Panc1 (cell line): Measurements from ENCODE around the gene IRF6. TPM values are rescaled to one million over a fixed set of nuclear protein-coding genes. Genes with fewer than 3 reads are reported as not detected.

ENCODE experiments used
- ATAC-seq: fragments of 200-7000 bp; cut with Tn5 transposase; 2 replicates; pipeline ENCODE4 v1.9.1; 2020; ENCODE audit warnings: mild to moderate bottlenecking, moderate library complexity
- BruUV-seq: library from RNA; stranded (reverse); fragments of 400-500 nt; replicated peaks from 2 replicates; lab custom pipeline; 2021; lab: Mats Ljungman, UMichigan
- CTCF ChIA-PET: fragments of 300-600 bp; sonication (Branson Sonifier 250); formaldehyde crosslinking; loops from one replicate; lab custom pipeline; 2022; ENCODE audit warnings: antibody characterized with exemption; lab: Charles Lee
- POLR2A ChIA-PET: fragments of 300-600 bp; sonication (Branson Sonifier 250); formaldehyde crosslinking; loops from one replicate; lab custom pipeline; 2022; ENCODE audit warnings: antibody characterized with exemption; lab: Charles Lee
- DNase-seq: peaks from one replicate; pipeline ENCODE4 v3.0.0-alpha.2; 2010; ENCODE audit warnings: low read depth, low spot score
- H3K27ac ChIP-seq: 2 replicates; pipeline ENCODE4 v1.5.1; 2011; ENCODE audit warnings: mild to moderate bottlenecking, low read length, inconsistent platforms
- H3K27me3 ChIP-seq: fragments of 200-500 bp; sonication (Bioruptor generic); 2 replicates; pipeline ENCODE4 v1.6.0; 2014; ENCODE audit warnings: low read length, inconsistent platforms; ENCODE audit not compliant: control insufficient read depth, insufficient read depth
- H3K36me3 ChIP-seq: fragments of 200-500 bp; sonication (Bioruptor generic); 2 replicates; pipeline ENCODE4 v1.5.1; 2014; ENCODE audit warnings: inconsistent platforms, mild to moderate bottlenecking, low read length, moderate library complexity; ENCODE audit not compliant: control insufficient read depth, insufficient read depth
- H3K4me1 ChIP-seq: 2 replicates; pipeline ENCODE4 v1.5.1; 2011; ENCODE audit warnings: inconsistent platforms, mild to moderate bottlenecking, low read length, moderate library complexity; ENCODE audit not compliant: control insufficient read depth, insufficient read depth
- H3K4me3 ChIP-seq, 2 experiments: 2 replicates each; pipeline ENCODE4 v1.5.1; 2011 to 2012; ENCODE audit warnings: low read depth in 2 of 2, low read length in 2 of 2, mild to moderate bottlenecking in 2 of 2, inconsistent platforms in 1 of 2, moderate library complexity in 1 of 2
- H3K9me3 ChIP-seq: fragments of 200-500 bp; sonication (Bioruptor generic); 2 replicates; pipeline ENCODE4 v1.5.1; 2014; ENCODE audit warnings: low read depth, mild to moderate bottlenecking, inconsistent platforms, low read length, moderate library complexity; ENCODE audit not compliant: control insufficient read depth, insufficient read depth
- CTCF ChIP-seq: fragments of 450-650 bp; IDR thresholded peaks from 2 replicates; pipeline ENCODE4 v1.5.1; 2017; ENCODE audit warnings: mild to moderate bottlenecking
- POLR2AphosphoS5 ChIP-seq: IDR thresholded peaks from 2 replicates; pipeline ENCODE4 v1.6.1; 2012; ENCODE audit warnings: mild to moderate bottlenecking, low read depth, low read length, moderate library complexity
- REST ChIP-seq, 2 experiments: IDR thresholded peaks; 2 replicates each; pipeline ENCODE4 v1.6.1; 2011 to 2012; ENCODE audit warnings: low read depth in 2 of 2, control low read depth in 1 of 2, low read length in 1 of 2, mild to moderate bottlenecking in 1 of 2, moderate library complexity in 1 of 2; ENCODE audit not compliant: insufficient read depth in 1 of 2
- SIN3A ChIP-seq: IDR thresholded peaks from 2 replicates; pipeline ENCODE4 v1.6.1; 2012; ENCODE audit warnings: low read depth, mild to moderate bottlenecking, low read length, moderate library complexity, borderline replicate concordance; ENCODE audit not compliant: insufficient read depth
- TCF7L2 ChIP-seq: IDR thresholded peaks from 2 replicates; pipeline ENCODE4 v1.6.1; 2011; ENCODE audit warnings: mild to moderate bottlenecking, low read depth, low read length, inconsistent platforms
- in situ Hi-C: cut with HindIII; loops from 2 replicates; pipeline ENCODE4 v1.10.0; 2016; ENCODE audit warnings: low sequenced_read_pairs, low pct_unique_long_range_greater_than_20kb
- intact Hi-C: fragments of 100-400 bp; cut with micrococcal nuclease; formaldehyde crosslinking; loops from one replicate; pipeline ENCODE4 v1.10.0; 2022; ENCODE audit not compliant: unreplicated experiment
- total RNA-seq: library from RNA; stranded (reverse); gene quantifications from one replicate; pipeline ENCODE4 v1.2.1, GENCODE V29; 2021; ENCODE audit not compliant: unreplicated experiment

Gene IRF6
- total RNA-seq, 1 experiment from 2014 or later: 0.64 TPM

- BruUV-seq: no TSS peak
- H3K9me3 ChIP-seq: no peaks in the 10 kb centered on the region
- intact Hi-C loops (no loop called here), in situ Hi-C loops (no loop called here)
- H3K27me3 ChIP-seq: no peaks in the 10 kb centered on the region; the same call in none of the 2 replicates
- CTCF ChIA-PET: no interaction called here
- no peak for ATAC-seq
- no peaks in the 10 kb centered on the region; the same call in 1 of the 2 replicates for H3K4me1 ChIP-seq
- H3K27ac ChIP-seq: no peak overlapping the region
- H3K4me3 ChIP-seq: no peak overlapping the region
- TF ChIP-seq TCF7L2 (no peak), CTCF (no peak), REST (IDR thresholded peaks at IDR 0.05; ENCODE audit: insufficient read depth in 1 of 2, low read depth in 2 of 2, low read length in 1 of 2) (no peak), SIN3A (no peak), POLR2AphosphoS5 (no peak)
- no peak for DNase-seq
- no peaks in the 10 kb centered on the region for H3K36me3 ChIP-seq
- POLR2A ChIA-PET: no interaction called here
These were observed 2.4 kb downstream of the IRF6 start for GRCh38 chr1:209803568-209803967.

- intact Hi-C loops: no loop called here
- Histone ChIP-seq H3K27ac (no peak overlapping the region), H3K9me3 (no peaks in the 10 kb centered on the region), H3K4me1 (no peaks in the 10 kb centered on the region; the same call in 1 of the 2 replicates), H3K36me3 (no peaks in the 10 kb centered on the region), H3K27me3 (no peaks in the 10 kb centered on the region; the same call in none of the 2 replicates), H3K4me3 (no peak overlapping the region)
- ChIA-PET CTCF (no interaction called here), POLR2A (no interaction called here)
- in situ Hi-C loops: no loop called here
- no peak for TF ChIP-seq POLR2AphosphoS5
- TF ChIP-seq TCF7L2: no peak
- TF ChIP-seq SIN3A: no peak
- TF ChIP-seq CTCF: no peak
- no peak for TF ChIP-seq REST (IDR thresholded peaks at IDR 0.05; ENCODE audit: insufficient read depth in 1 of 2, low read depth in 2 of 2, low read length in 1 of 2)
- BruUV-seq: no TSS peak
- DNase-seq (no peak), ATAC-seq (no peak)
These were observed 3.2 kb downstream of the IRF6 start for GRCh38 chr1:209802780-209803152.
